Activated CD8-positive, alpha-beta T cell treated with anti-CD3 and anti-CD28 coated beads for 36 hours (primary cell): ENCODE measurements around the gene IKBIP. TPM values are rescaled to one million over a fixed set of nuclear protein-coding genes. Genes with fewer than 3 reads are reported as not detected.

Experiments
- ATAC-seq: fragments of 200-7000 bp; cut with Tn5 transposase; one replicate; pipeline ENCODE4 v1.10.0; 2021; ENCODE audit warnings: mild to moderate bottlenecking, moderate library complexity
- CTCF ChIA-PET: fragments of 350-600 bp; sonication (Branson Sonifier 250); formaldehyde crosslinking; loops from one replicate; lab custom pipeline; 2021; ENCODE audit warnings: antibody characterized with exemption; lab: Charles Lee
- POLR2A ChIA-PET: fragments of 350-600 bp; sonication (Branson Sonifier 250); formaldehyde crosslinking; loops from one replicate; lab custom pipeline; 2021; ENCODE audit warnings: antibody characterized with exemption; lab: Charles Lee
- DNase-seq: peaks from one replicate; pipeline ENCODE4 v3.0.0-alpha.2; 2020
- H3K27ac Mint-ChIP-seq: one replicate; pipeline ENCODE4 v1.8.0; 2021; ENCODE audit warnings: mild to moderate bottlenecking, mixed read lengths
- H3K27me3 Mint-ChIP-seq: one replicate; pipeline ENCODE4 v1.8.0; 2021; ENCODE audit warnings: mixed read lengths
- H3K36me3 Mint-ChIP-seq: one replicate; pipeline ENCODE4 v1.8.0; 2021; ENCODE audit warnings: low read depth, mixed read lengths
- H3K4me1 Mint-ChIP-seq: one replicate; pipeline ENCODE4 v1.8.0; 2021; ENCODE audit warnings: low read depth, mixed read lengths
- H3K4me3 Mint-ChIP-seq: one replicate; pipeline ENCODE4 v1.8.0; 2021; ENCODE audit warnings: mild to moderate bottlenecking, moderate library complexity, mixed read lengths
- H3K9me3 Mint-ChIP-seq: one replicate; pipeline ENCODE4 v1.8.0; 2021; ENCODE audit warnings: mixed read lengths
- intact Hi-C: fragments of 100-400 bp; cut with micrococcal nuclease; formaldehyde crosslinking; loops from one replicate; pipeline ENCODE4 v1.10.0; 2022
- total RNA-seq, 2 experiments: library from RNA; stranded (reverse); gene quantifications; one replicate each; pipeline ENCODE4 v1.2.3, GENCODE V29; 2021
- TF ChIP-seq, protein P1 (sequence below): fragments of 200-600 bp; IDR thresholded peaks from one replicate; pipeline ENCODE4 v1.8.0; 2022; ENCODE audit warnings: antibody characterized with exemption, mild to moderate bottlenecking

The IKBIP gene
- total RNA-seq, 2 experiments from 2014 or later: 34.9 to 35.4 TPM

DNA sequence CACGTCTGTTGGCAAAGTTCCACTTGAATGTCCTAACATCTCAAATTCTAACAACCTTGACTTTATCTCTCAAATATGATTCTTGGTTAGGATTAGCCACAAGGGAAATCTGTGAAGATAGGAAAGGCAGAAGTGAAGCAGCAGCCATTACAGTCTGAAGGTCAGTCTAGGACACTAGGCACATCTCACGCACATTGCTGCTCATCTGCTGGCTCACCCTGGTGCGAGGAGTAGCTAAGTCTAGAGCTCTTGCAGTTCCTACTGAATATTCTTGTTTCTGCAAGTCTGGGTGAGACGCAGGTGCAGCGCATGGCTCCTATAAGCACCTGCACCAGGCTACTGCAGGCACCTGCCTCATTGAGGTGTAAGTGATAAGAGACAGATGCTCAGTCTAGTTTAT lies 57.5 kb downstream of the IKBIP start:
- POLR2A ChIA-PET: no interaction called here
- no peaks in the 10 kb centered on the region for H3K36me3 Mint-ChIP-seq
- H3K4me1 Mint-ChIP-seq: no peaks in the 10 kb centered on the region
- no peaks in the 10 kb centered on the region for H3K27me3 Mint-ChIP-seq
- intact Hi-C loops: no loop called here
- CTCF ChIA-PET: interaction anchor here (0.7 to 2.5 kb wide), 3 partner anchors 20 to 43 kb away, joined by 3 to 13 read pairs (median 3); no protein-coding TSS in a partner anchor
- no peaks in the 10 kb centered on the region for H3K9me3 Mint-ChIP-seq
- no peak overlapping the region for H3K4me3 Mint-ChIP-seq
- no peak overlapping the region for H3K27ac Mint-ChIP-seq
- TF ChIP-seq, protein P1, sequence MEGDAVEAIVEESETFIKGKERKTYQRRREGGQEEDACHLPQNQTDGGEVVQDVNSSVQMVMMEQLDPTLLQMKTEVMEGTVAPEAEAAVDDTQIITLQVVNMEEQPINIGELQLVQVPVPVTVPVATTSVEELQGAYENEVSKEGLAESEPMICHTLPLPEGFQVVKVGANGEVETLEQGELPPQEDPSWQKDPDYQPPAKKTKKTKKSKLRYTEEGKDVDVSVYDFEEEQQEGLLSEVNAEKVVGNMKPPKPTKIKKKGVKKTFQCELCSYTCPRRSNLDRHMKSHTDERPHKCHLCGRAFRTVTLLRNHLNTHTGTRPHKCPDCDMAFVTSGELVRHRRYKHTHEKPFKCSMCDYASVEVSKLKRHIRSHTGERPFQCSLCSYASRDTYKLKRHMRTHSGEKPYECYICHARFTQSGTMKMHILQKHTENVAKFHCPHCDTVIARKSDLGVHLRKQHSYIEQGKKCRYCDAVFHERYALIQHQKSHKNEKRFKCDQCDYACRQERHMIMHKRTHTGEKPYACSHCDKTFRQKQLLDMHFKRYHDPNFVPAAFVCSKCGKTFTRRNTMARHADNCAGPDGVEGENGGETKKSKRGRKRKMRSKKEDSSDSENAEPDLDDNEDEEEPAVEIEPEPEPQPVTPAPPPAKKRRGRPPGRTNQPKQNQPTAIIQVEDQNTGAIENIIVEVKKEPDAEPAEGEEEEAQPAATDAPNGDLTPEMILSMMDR: no peak
- ATAC-seq: no peak
- DNase-seq: no peak

DNA sequence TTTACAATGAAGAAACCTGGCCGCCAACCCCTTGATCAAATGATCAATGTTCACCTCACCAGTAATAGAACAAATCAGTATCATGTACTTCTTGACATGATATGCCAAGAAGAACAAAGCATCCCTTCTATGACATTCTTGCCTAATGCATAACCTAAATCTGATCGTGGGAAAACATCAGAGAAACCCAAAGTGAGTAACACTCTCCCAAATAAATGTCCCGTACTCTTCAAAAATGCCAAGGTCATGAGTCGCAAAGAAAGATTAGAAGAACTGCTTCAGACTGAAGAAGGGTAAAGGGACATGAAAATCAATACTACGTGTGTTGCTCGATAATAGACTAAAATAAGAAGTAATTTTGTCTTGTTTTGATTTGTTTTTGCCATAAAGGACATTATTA lies 62.5 kb downstream of the IKBIP start:
- H3K4me3 Mint-ChIP-seq: no peak overlapping the region
- no peak for ATAC-seq
- no peaks in the 10 kb centered on the region for H3K27me3 Mint-ChIP-seq
- TF ChIP-seq, protein P1: no peak
- DNase-seq: no peak
- POLR2A ChIA-PET: interaction anchor here (0.8 to 1.9 kb wide), 2 partner anchors 11 to 625 kb away, joined by 3 to 5 read pairs; partner anchors contain the start of gene SLC25A3
- no peaks in the 10 kb centered on the region for H3K4me1 Mint-ChIP-seq
- no peak overlapping the region for H3K27ac Mint-ChIP-seq
- H3K9me3 Mint-ChIP-seq: no peaks in the 10 kb centered on the region
- no peaks in the 10 kb centered on the region for H3K36me3 Mint-ChIP-seq
- CTCF ChIA-PET: interaction anchor here (1.0 to 1.1 kb wide), 2 partner anchors 15 to 49 kb away, joined by 4 read pairs; no protein-coding TSS in a partner anchor
- intact Hi-C loops: no loop called here

DNA sequence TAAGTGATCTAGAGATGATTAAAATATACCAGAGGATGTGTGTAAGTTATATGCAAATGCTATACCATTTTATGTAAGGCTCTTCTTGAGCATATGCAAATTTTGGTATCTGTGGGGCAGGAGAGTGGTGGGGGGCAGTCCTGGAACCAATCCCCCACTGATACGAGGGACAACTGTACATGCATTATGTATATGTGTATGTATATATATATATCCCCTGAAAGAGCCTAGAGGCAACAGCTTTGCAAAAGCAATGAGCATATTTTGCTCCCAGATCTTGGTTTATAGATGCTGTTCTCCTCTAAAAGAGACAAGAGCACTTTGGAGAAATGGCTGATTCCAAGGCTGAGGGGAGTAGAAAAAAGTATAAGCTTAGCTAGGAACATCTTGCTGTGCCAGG lies 63.5 kb downstream of the IKBIP start:
- H3K27me3 Mint-ChIP-seq: no peaks in the 10 kb centered on the region
- H3K27ac Mint-ChIP-seq: no peak overlapping the region
- no peak overlapping the region for H3K4me3 Mint-ChIP-seq
- ATAC-seq (no peak), DNase-seq (no peak)
- intact Hi-C loops: no loop called here
- H3K9me3 Mint-ChIP-seq: no peaks in the 10 kb centered on the region
- TF ChIP-seq, protein P1: no peak
- H3K4me1 Mint-ChIP-seq: no peaks in the 10 kb centered on the region
- ChIA-PET POLR2A (interaction anchor here (1.0 to 1.1 kb wide), 2 partner anchors 12 to 47 kb away, joined by 3 to 4 read pairs; partner anchors contain the start of gene SLC25A3), CTCF (interaction anchor here (0.8 to 1.1 kb wide), 5 partner anchors 9 to 48 kb away, joined by 3 to 5 read pairs (median 4); no protein-coding TSS in a partner anchor)
- H3K36me3 Mint-ChIP-seq: no peaks in the 10 kb centered on the region

DNA sequence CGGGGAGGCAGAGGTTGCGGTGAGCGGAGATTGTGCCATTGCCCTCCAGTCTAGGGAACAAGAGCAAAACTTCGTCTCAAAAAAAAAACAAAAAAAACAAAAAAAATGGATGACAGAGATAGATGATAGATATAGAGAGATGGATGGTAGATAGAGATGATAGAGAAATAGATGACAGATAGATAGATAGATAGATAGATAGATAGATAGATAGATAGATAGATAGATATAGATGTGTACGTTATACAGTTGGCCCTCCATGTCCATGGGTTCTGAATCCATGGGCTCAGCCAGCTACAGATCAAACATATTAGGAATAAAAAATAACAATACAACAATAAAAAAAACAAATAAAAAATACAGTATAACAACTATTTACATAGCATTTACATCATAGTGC lies 63.9 kb downstream of the IKBIP start:
- intact Hi-C loops: no loop called here
- ChIA-PET CTCF (interaction anchor here (1.1 kb wide), 2 partner anchors 10 to 12 kb away, joined by 3 to 5 read pairs; no protein-coding TSS in a partner anchor), POLR2A (interaction anchor here (1.0 to 1.1 kb wide), 2 partner anchors 13 to 47 kb away, joined by 3 to 4 read pairs; partner anchors contain the start of gene SLC25A3)
- Mint-ChIP-seq H3K4me1 (no peaks in the 10 kb centered on the region), H3K27me3 (no peaks in the 10 kb centered on the region), H3K36me3 (no peaks in the 10 kb centered on the region), H3K27ac (no peak overlapping the region), H3K4me3 (no peak overlapping the region), H3K9me3 (no peaks in the 10 kb centered on the region)
- DNase-seq (no peak), ATAC-seq (no peak)
- TF ChIP-seq, protein P1: no peak

DNA sequence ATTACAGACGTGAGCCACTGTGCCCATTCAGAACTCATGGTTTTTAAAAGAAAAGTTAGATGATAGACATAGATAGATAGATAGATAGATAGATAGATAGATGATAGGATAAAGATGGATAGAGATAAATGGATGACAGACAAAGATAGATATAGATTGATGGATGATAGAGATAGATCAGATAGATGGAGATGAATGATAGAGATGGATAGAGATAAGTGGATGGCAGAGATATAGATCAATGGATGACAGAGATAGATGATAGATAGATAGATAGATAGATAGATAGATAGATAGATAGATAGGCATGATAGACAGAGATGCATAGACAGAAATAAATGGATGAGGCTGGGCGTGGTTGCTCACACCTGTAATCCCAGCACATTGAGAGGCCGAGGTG lies 64.8 kb downstream of the IKBIP start:
- POLR2A ChIA-PET: interaction anchor here (0.6 kb wide), 1 partner anchor 223 kb away, joined by 3 read pairs; no protein-coding TSS in a partner anchor
- Mint-ChIP-seq H3K27ac (no peak overlapping the region), H3K9me3 (no peaks in the 10 kb centered on the region), H3K4me3 (no peak overlapping the region), H3K4me1 (no peaks in the 10 kb centered on the region), H3K27me3 (no peaks in the 10 kb centered on the region), H3K36me3 (no peaks in the 10 kb centered on the region)
- intact Hi-C loops: no loop called here
- no peak for DNase-seq
- TF ChIP-seq, protein P1: no peak
- ATAC-seq: no peak
- CTCF ChIA-PET: interaction anchor here (5.2 kb wide), 1 partner anchor 13 kb away, joined by 34 read pairs; no protein-coding TSS in a partner anchor
